IPS-18c (cell line): ENCODE measurements around the gene CDNF.

Experiments
- H3K4me3 ChIP-seq: 2 replicates; pipeline ENCODE4 v1.7.0; 2013; ENCODE audit warnings: low read depth, mild to moderate bottlenecking, low read length, moderate library complexity; ENCODE audit not compliant: insufficient read depth
- H3K9me3 ChIP-seq: one replicate; pipeline ENCODE4 v1.6.1; 2013; ENCODE audit warnings: mild to moderate bottlenecking, low read length, moderate library complexity; ENCODE audit not compliant: control insufficient read depth, insufficient read depth

Gene CDNF

DNA sequence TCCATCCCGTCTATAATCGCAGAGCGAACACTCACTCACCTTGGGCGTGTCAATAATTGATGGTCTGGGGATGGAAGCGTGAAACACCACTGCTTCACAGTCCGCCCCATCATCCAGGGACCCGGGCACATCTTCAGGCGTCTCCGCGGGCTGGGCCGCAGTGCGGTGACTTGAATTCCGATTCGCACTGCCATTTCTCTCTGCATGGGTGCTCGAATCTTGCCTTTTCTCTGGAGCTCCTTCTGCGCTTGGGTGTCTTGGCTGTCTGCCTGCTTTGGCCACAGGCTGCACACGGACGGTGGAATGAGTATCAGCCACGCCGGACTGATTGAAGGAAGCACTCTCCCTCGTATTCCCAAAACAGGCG lies 63.6 kb downstream of the CDNF start:
- Histone ChIP-seq H3K4me3 (no peak overlapping the region), H3K9me3 (no peaks in the 10 kb centered on the region)

GRCh38 chr10:14773551-14774213 lies 64.2 kb downstream of the CDNF start:
- Histone ChIP-seq H3K4me3 (no peak overlapping the region), H3K9me3 (no peaks in the 10 kb centered on the region)

GRCh38 chr10:14772399-14772798 lies 65.4 kb downstream of the CDNF start:
- no peak overlapping the region for H3K4me3 ChIP-seq

GRCh38 chr10:14770927-14771326 lies 66.9 kb downstream of the CDNF start:
- H3K9me3 ChIP-seq, result no peaks in the 10 kb centered on the region
- H3K4me3 ChIP-seq, result no peak overlapping the region

More at GRCh38 chr10:14772399-14772798, 65.4 kb downstream of the CDNF start:
- no peaks in the 10 kb centered on the region for H3K9me3 ChIP-seq
